IMR-90 (cell line): Measurements from ENCODE around the gene ZFAND2B. TPM values are rescaled to one million over a fixed set of nuclear protein-coding genes. Genes with fewer than 3 reads are reported as not detected.

Experiments used
- ATAC-seq: fragments of 200-7000 bp; cut with Tn5 transposase; 2 replicates; pipeline ENCODE4 v1.9.1; 2020; ENCODE audit warnings: low read depth, mild to moderate bottlenecking, moderate library complexity
- BruUV-seq: library from RNA; stranded (reverse); fragments of 400-500 nt; replicated peaks from 2 replicates; lab custom pipeline; 2021; lab: Mats Ljungman, UMichigan
- CTCF ChIA-PET: fragments of 300-600 bp; formaldehyde crosslinking; extraction: SDS; loops from one replicate; lab custom pipeline; 2021; ENCODE audit warnings: antibody characterized with exemption; lab: Yijun Ruan, JAX
- POLR2A ChIA-PET: fragments of 300-600 bp; sonication (Branson Sonifier 250); formaldehyde crosslinking; loops from one replicate; lab custom pipeline; 2022; ENCODE audit warnings: antibody characterized with exemption; ENCODE audit not compliant: unreplicated experiment; lab: Charles Lee
- DNase-seq: peaks from one replicate; pipeline ENCODE4 v3.0.0; 2013
- H2AFZ ChIP-seq: replicated peaks from 2 replicates; pipeline ENCODE3; 2013; ENCODE audit warnings: low read length, mild to moderate bottlenecking; ENCODE audit not compliant: poor library complexity
- H2AK5ac ChIP-seq: 2 replicates; pipeline ENCODE4 v1.6.1; 2013; ENCODE audit warnings: low read depth, low read length, inconsistent platforms
- H2AK9ac ChIP-seq: replicated peaks from 2 replicates; pipeline ENCODE3; 2013; ENCODE audit warnings: mild to moderate bottlenecking, low read depth, low read length, moderate library complexity; ENCODE audit not compliant: poor library complexity
- H2BK120ac ChIP-seq: 2 replicates; pipeline ENCODE4 v1.6.1; 2013; ENCODE audit warnings: low read depth, low read length, inconsistent platforms
- H2BK15ac ChIP-seq: 3 replicates; pipeline ENCODE4 v1.6.1; 2013; ENCODE audit warnings: low read depth, low read length, inconsistent platforms
- H2BK20ac ChIP-seq: 2 replicates; pipeline ENCODE4 v1.6.1; 2013; ENCODE audit warnings: low read depth, mild to moderate bottlenecking, inconsistent platforms, low read length, moderate library complexity
- H2BK5ac ChIP-seq: 2 replicates; pipeline ENCODE4 v1.6.1; 2013; ENCODE audit warnings: mild to moderate bottlenecking, low read depth, low read length, inconsistent platforms; ENCODE audit not compliant: poor library complexity, severe bottlenecking
- H3K14ac ChIP-seq: replicated peaks from 2 replicates; pipeline ENCODE4 v1.6.1; 2013; ENCODE audit warnings: low read depth, low read length, inconsistent platforms
- H3K18ac ChIP-seq: 2 replicates; pipeline ENCODE4 v1.6.1; 2013; ENCODE audit warnings: low read depth, low read length, control low read depth
- H3K23ac ChIP-seq: 2 replicates; pipeline ENCODE4 v1.6.1; 2013; ENCODE audit warnings: low read depth, low read length, inconsistent platforms
- H3K27ac ChIP-seq: 2 replicates; pipeline ENCODE4 v1.5.1; 2013; ENCODE audit warnings: mild to moderate bottlenecking, control low read depth, low read length; ENCODE audit not compliant: insufficient read depth
- H3K27me3 ChIP-seq: 2 replicates; pipeline ENCODE4 v1.6.1; 2013; ENCODE audit warnings: low read length; ENCODE audit not compliant: control insufficient read depth, insufficient read depth
- H3K36me3 ChIP-seq: 2 replicates; pipeline ENCODE4 v1.6.1; 2013; ENCODE audit warnings: low read length, mixed read lengths; ENCODE audit not compliant: control insufficient read depth, insufficient read depth
- H3K4ac ChIP-seq: 2 replicates; pipeline ENCODE4 v1.6.1; 2013; ENCODE audit warnings: low read depth, low read length, inconsistent platforms
- H3K4me1 ChIP-seq: 2 replicates; pipeline ENCODE4 v1.6.1; 2013; ENCODE audit warnings: low read length, mixed read lengths; ENCODE audit not compliant: control insufficient read depth, insufficient read depth
- H3K4me2 ChIP-seq: 2 replicates; pipeline ENCODE4 v1.6.1; 2013; ENCODE audit warnings: low read depth, mild to moderate bottlenecking, control low read depth, low read length, moderate library complexity
- H3K4me3 ChIP-seq: 2 replicates; pipeline ENCODE4 v1.5.1; 2013; ENCODE audit warnings: low read depth, mild to moderate bottlenecking, control low read depth, low read length, moderate library complexity; ENCODE audit not compliant: insufficient read depth
- H3K56ac ChIP-seq: 2 replicates; pipeline ENCODE4 v1.6.1; 2013; ENCODE audit warnings: low read length, inconsistent platforms; ENCODE audit not compliant: insufficient read depth; ENCODE audit errors: extremely low read depth
- H3K79me1 ChIP-seq, 2 experiments: 2 replicates each; pipeline ENCODE4 v1.6.1; 2013; ENCODE audit warnings: low read length in 2 of 2, inconsistent platforms in 1 of 2, low read depth in 1 of 2
- H3K9ac ChIP-seq: 2 replicates; pipeline ENCODE4 v1.6.1; 2013; ENCODE audit warnings: low read depth, low read length, control low read depth
- H3K9me1 ChIP-seq: 2 replicates; pipeline ENCODE4 v1.6.1; 2013; ENCODE audit warnings: low read length, inconsistent platforms; ENCODE audit not compliant: insufficient read depth
- H3K9me3 ChIP-seq: 2 replicates; pipeline ENCODE4 v1.6.1; 2013; ENCODE audit warnings: low read length; ENCODE audit not compliant: control insufficient read depth, insufficient read depth
- H4K20me1 ChIP-seq: 2 replicates; pipeline ENCODE4 v1.6.1; 2013; ENCODE audit warnings: low read length, inconsistent platforms; ENCODE audit not compliant: insufficient read depth
- H4K5ac ChIP-seq: 2 replicates; pipeline ENCODE4 v1.6.1; 2013; ENCODE audit warnings: mild to moderate bottlenecking, low read depth, low read length, control low read depth
- H4K8ac ChIP-seq, 2 experiments: 2 replicates each; pipeline ENCODE4 v1.6.1; 2013; ENCODE audit warnings: low read depth in 2 of 2, low read length in 2 of 2, control low read depth in 1 of 2, inconsistent platforms in 1 of 2
- H4K91ac ChIP-seq: 2 replicates; pipeline ENCODE4 v1.6.1; 2013; ENCODE audit warnings: low read depth, low read length, inconsistent platforms; ENCODE audit not compliant: insufficient read depth
- BHLHE40 ChIP-seq: fragments of 150-350 bp; IDR thresholded peaks from 2 replicates; pipeline ENCODE4 v1.6.1; 2016; ENCODE audit warnings: mild to moderate bottlenecking, low read depth, low read length
- CEBPB ChIP-seq: IDR thresholded peaks from 2 replicates; pipeline ENCODE4 v1.6.1; 2012; ENCODE audit warnings: low read depth, low read length, improper control_type of control experiment
- FOS ChIP-seq: fragments of 150-350 bp; IDR thresholded peaks from 2 replicates; pipeline ENCODE4 v1.6.1; 2016; ENCODE audit warnings: low read depth, low read length
- MAFK ChIP-seq: IDR thresholded peaks from 2 replicates; pipeline ENCODE4 v1.6.1; 2012; ENCODE audit warnings: low read depth, low read length, improper control_type of control experiment
- MAZ ChIP-seq: IDR thresholded peaks from 2 replicates; pipeline ENCODE4 v1.6.1; 2012; ENCODE audit warnings: low read depth, mild to moderate bottlenecking, low read length, improper control_type of control experiment, moderate library complexity, borderline replicate concordance
- MXI1 ChIP-seq: IDR thresholded peaks from 2 replicates; pipeline ENCODE4 v1.6.1; 2012; ENCODE audit warnings: low read depth, mild to moderate bottlenecking, low read length, moderate library complexity, borderline replicate concordance
- NFE2L2 ChIP-seq: fragments of 150-350 bp; IDR thresholded peaks from 2 replicates; pipeline ENCODE4 v1.6.1; 2016; ENCODE audit warnings: low read depth, mild to moderate bottlenecking, low read length
- POLR2A ChIP-seq: IDR thresholded peaks from 2 replicates; pipeline ENCODE4 v1.6.1; 2012; ENCODE audit warnings: mild to moderate bottlenecking, low read depth, low read length
- RCOR1 ChIP-seq: IDR thresholded peaks from 2 replicates; pipeline ENCODE4 v1.6.1; 2012; ENCODE audit warnings: mild to moderate bottlenecking, low read length, improper control_type of control experiment; ENCODE audit not compliant: insufficient replicate concordance
- WGBS, 2 experiments: methylation state at CpG; one replicate each; pipeline versions ENCODE4 v1.1.5 to v1.1.7; 2013; ENCODE audit warnings: missing lambda C conversion rate in 2 of 2; ENCODE audit not compliant: insufficient read length in 1 of 2; ENCODE audit errors: extremely low coverage in 2 of 2; 5-methylcytosine and 5-hydroxymethylcytosine counted together
- dilution Hi-C: fragments of 300-500 bp; cut with HindIII; formaldehyde crosslinking; loops from one replicate; pipeline ENCODE4 v1.14.3; 2018; ENCODE audit warnings: low sequenced_read_pairs; ENCODE audit not compliant: unreplicated experiment
- in situ Hi-C: fragments of 300-500 bp; cut with MboI; formaldehyde crosslinking; loops from 3 replicates; pipeline ENCODE4 v1.14.3; 2019; ENCODE audit warnings: low sequenced_read_pairs, inconsistent platforms, mixed read lengths
- intact Hi-C: fragments of 100-400 bp; cut with micrococcal nuclease; formaldehyde crosslinking; loops from 2 replicates; pipeline ENCODE4 v1.10.0; 2022
- polyA plus RNA-seq, 3 experiments: library from polyadenylated mRNA; depleted of rRNA; stranded (reverse); fragments of >200 nt; gene quantifications; 2 replicates each; pipeline ENCODE4 v1.2.3, GENCODE V29; 2012; ENCODE audit warnings: low replicate concordance in 1 of 3
- total RNA-seq: library from RNA; depleted of rRNA; stranded (reverse); fragments of >200 nt; gene quantifications from 2 replicates; pipeline ENCODE4 v1.2.3, GENCODE V29; 2012

Gene ZFAND2B
- total and polyA plus RNA-seq, 2 of the 4 experiments (the other 2 are of a cell fraction): 25.5 to 38.3 TPM

DNA sequence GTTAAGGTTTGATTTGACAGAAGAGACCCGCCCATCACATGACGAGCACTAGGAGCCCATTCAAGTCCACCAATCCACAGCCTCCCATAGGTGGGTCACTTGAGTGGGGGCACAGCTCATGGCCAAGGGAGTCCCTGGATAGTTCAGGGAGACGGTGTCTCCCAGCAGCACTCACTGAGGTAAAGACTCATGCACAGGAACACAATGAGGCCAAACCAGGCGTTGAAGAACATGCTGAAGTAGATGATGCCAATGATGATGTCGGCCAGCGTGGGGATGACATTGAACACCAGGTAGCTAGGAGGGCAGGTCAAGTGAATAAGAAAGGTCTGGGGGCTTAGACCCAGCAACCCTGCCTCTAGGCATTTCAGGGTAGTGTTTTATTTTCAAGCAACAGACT, 8.2 kb downstream of the ZFAND2B start:
- in situ Hi-C loops (no loop called here), intact Hi-C loops (no loop called here), dilution Hi-C loops (no loop called here)
- Histone ChIP-seq H4K8ac (no peak overlapping the region), H4K20me1 (peaks cover 11% of the 10 kb centered on the region), H2BK5ac (no peak overlapping the region), H4K5ac (no peak overlapping the region), H2BK120ac (no peak overlapping the region), H3K4me3 (no peak overlapping the region), H3K9me1 (peaks cover 6% of the 10 kb centered on the region), H3K4ac (no peak overlapping the region), H3K23ac (no peak overlapping the region), H3K56ac (no peak overlapping the region), H2AK9ac (no peak overlapping the region), H3K9me3 (no peaks in the 10 kb centered on the region), H3K18ac (no peak overlapping the region), H3K27ac (no peak overlapping the region), H3K27me3 (no peaks in the 10 kb centered on the region), H3K14ac (no peak overlapping the region), H2BK15ac (no peak overlapping the region), H3K79me1 (peaks cover 8 to 28% of the 10 kb centered on the region in 2 experiments; a peak in 3 of 4 replicates), H2BK20ac (no peak overlapping the region), H3K9ac (no peak overlapping the region), H3K36me3 (peaks cover 49% of the 10 kb centered on the region), H4K91ac (no peak overlapping the region), H3K4me2 (no peak overlapping the region), H2AFZ (no peak overlapping the region), H3K4me1 (peaks cover 5% of the 10 kb centered on the region; the same call in 1 of the 2 replicates), H2AK5ac (no peak overlapping the region)
- DNase-seq (no peak), ATAC-seq (no peak)
- BruUV-seq: no TSS peak
- WGBS, 2 experiments: 100% methylated on average over 1 of the region's 6 CpGs; no CpG with 5 or more reads in 1 of the 2 experiments
- CTCF ChIA-PET: no interaction called here
- POLR2A ChIA-PET: interaction anchor here (0.6 kb wide), 1 partner anchor 27 kb away, joined by 4 read pairs; no protein-coding TSS in a partner anchor
- TF ChIP-seq BHLHE40 (no peak), RCOR1 (no peak), MXI1 (no peak), MAFK (no peak), NFE2L2 (no peak), CEBPB (no peak), FOS (no peak), POLR2A (no peak), MAZ (no peak)
